ENCODE measurements around the gene PTPN23.

GRCh38 chr3:47420044-47420430, 39.2 kb downstream of the PTPN23 start:
- TF ChIP-seq CTCF (IDR thresholded peaks at IDR 0.05) (no peak), POLR2A (IDR thresholded peaks at IDR 0.05) (no peak), EP300 (IDR thresholded peaks at IDR 0.05) (no peak)

Measured in tibial nerve (tissue), 4 donors.